Dermis blood vessel endothelial cell (primary cell): Measurements from ENCODE around the gene PARD3B. TPM values are rescaled to one million over a fixed set of nuclear protein-coding genes. Genes with fewer than 3 reads are reported as not detected.

Source experiments
- DNase-seq: peaks from one replicate; pipeline ENCODE4 v3.0.0; 2010
- total RNA-seq: library from RNA; depleted of rRNA; stranded (reverse); fragments of >200 nt; gene quantifications from 2 replicates; pipeline ENCODE4 v1.2.3, GENCODE V29; 2014

Gene PARD3B
- total RNA-seq, 1 donor from 2014 or later = 13.3 TPM

DNA sequence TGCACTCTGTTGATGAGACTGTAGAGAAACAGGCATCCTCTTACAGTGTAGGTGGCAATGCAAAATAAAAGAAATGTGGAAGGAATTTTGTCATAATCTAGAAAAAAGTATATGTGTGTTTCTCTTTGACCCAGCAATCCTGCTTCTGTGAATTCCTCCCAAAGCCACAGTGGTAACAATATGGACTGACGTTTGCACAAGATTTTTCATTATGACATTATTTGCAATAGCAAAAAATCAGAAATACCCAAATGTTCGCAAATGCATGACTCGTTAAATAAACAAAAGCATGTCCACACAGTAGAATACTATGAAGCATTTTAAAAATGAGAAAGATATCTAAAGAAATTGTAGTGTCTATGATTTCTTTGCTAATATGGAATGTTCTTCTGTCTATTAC, 881.8 kb downstream of the PARD3B start:
- no peak for DNase-seq

GRCh38 chr2:205428811-205429210, 883.5 kb downstream of the PARD3B start:
- DNase-seq = no peak

- peak; percentile 93 for DNase-seq
Observed at GRCh38 chr2:205435970-205436369, 890.7 kb downstream of the PARD3B start.

DNA sequence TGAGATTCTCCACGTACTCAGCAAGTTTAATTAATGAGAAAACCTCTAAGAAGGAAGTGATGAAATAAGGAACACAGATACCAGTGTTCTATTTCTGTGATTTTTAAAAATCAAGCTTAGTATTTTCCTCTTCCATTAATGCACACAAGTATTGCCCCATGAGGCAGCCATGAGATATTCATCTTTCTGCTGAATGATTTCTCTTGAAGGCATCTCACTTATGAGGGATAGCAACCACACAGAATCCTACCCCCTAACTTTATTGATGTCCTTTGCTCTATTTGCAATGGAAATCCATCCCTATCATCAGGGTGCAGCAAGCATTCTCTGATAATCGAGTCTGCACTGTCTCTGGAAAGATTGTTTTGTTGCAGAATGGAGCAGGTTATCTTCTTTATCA, 893.0 kb downstream of the PARD3B start:
- DNase-seq = no peak

- DNase-seq = no peak
Observed at GRCh38 chr2:205439621-205440020, 894.3 kb downstream of the PARD3B start.

- no peak for DNase-seq
Observed at GRCh38 chr2:205441524-205441923, 896.2 kb downstream of the PARD3B start.

DNA sequence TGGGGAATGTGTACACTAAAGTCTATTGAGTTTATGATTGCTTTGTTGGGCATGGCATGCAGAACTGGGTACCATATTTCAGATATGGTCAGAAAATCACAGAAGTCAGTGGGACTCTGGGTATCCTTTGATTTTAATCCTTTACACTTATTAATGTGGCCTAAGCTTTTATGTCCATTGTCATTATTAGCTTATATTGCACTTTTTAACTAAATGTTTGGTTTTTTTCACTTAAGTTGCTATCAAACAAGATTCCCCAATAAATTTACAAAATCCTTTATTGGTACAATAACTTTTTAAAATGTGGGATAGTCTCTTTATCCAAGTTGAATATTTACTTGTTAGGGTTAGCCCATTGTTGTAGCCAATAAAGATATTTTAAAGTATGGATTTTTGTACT, 902.9 kb downstream of the PARD3B start:
- no peak for DNase-seq

DNA sequence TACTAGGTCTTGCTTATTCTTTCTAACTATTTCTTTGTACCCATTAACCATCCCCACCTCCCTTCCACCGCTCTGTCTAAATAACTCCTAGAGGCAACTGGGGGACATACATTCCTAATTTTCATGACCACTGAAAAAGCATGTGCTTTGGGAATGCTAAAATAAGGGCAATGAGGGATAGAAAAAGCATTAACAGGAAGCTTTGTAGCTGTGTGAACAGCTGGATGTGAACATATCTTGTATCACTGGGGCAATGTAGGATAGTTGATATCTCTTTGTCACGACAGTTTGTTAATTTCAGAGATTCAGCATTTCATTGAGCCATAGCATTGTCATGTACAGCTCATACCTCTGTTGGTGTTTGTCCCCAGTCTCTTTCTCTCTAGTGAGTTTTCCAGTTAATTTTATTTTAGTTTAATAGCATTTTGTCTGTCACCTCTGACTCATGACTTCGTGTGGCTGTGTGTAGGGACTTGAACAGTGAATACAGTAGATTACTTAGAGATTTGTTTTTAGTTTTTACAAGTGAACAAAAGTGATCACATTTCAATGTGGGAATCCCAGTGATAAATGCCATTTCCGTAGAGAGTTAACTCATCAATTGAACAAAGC, 906.7 kb downstream of the PARD3B start:
- DNase-seq = no peak

DNA sequence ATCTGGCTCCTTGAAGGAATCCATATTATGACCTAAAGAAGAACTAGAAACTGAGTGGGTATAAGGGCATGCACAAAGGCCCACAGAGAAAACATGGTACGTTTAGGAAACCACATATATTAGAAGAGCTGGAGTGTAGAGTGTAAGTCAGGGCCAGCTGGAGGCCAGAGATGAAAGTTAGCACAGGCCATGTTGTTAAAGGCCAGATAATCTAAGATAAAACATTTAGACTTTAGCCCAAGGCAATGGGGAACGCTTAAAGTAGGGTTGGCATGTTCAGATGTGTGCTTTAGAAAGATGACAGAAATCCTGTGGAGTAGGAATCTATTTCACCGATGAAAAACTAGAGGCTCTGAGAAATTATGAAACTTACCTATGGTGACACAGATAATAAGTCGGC, 907.9 kb downstream of the PARD3B start:
- no peak for DNase-seq

- DNase-seq = no peak
Observed at GRCh38 chr2:205456682-205457081, 911.4 kb downstream of the PARD3B start.

- no peak for DNase-seq
Observed at GRCh38 chr2:205460217-205460616, 914.9 kb downstream of the PARD3B start.

GRCh38 chr2:205461169-205461568, 915.9 kb downstream of the PARD3B start:
- no peak for DNase-seq

GRCh38 chr2:205461678-205462665, 916.7 kb downstream of the PARD3B start:
- DNase-seq = no peak

DNA sequence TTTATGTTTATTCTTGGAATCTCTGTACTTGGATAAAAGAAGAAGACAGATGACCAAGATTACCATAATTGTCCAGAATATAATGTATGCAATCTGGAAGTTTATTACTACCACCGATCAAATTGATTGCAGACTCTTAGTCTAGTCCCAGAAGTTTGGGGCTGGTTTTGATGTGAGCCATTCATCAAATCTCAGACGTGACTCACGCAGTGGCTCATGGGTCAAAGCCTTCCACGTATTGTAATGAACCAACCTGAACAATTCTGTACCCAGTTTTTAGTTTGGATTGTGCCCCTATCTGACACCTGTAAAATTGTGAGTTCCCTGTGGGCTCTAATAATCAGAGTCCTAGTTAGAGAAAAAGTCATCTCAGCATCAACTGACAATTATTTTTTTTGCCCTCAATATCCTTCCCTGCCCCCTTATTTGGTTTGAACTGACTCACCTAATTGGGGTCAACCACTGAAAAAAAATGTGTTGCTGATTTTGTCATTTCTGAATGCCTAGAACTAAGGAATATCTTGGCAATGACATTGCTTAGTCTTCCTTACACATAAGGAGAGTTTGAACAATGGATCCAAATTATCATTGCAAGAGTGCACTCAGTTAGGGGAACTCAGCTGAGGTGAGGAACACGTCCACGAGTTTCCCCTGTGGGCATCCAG, 917.5 kb downstream of the PARD3B start:
- no peak for DNase-seq

GRCh38 chr2:205463466-205464025, 918.3 kb downstream of the PARD3B start:
- DNase-seq = no peak

- DNase-seq = no peak
Observed at GRCh38 chr2:205464681-205465080, 919.4 kb downstream of the PARD3B start.

DNA sequence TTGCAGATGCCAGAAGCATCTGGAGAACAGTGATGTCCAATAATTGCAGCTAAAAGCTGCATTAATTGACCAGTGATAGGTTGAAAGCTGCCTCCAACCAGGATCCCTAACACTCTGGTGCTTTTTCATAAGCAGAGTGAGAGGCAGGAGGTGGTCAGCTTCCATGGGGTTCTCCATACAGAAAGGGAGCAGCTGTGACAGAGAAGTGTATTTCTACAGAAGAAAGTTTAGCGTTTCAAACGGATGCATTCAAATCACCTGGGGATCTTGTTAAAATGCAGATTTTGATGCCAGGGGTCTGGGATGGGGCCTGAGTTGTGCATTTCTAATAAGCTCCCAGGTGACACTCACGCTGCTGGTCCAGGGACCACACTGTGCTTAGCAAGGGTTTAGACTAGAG, 920.5 kb downstream of the PARD3B start:
- no peak for DNase-seq

DNA sequence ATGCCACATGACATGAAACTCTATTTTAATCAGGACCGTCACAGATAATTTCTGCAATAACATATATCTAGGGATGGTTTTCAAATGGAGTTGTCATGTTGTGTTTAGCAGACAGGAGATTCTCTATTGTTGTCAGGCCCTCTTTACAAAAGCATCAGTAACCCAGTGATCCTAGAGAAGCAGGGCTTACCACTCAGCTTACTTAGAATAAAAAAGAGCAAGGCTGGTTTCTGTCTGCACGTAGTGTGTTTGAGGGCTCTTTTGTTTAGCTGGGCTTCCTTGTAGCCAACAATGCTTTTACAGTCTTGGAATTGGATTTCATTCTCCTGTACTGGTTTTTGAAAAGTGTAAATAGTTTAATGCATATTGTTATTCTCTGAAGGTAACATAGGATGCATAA, 926.5 kb downstream of the PARD3B start:
- no peak for DNase-seq

- DNase-seq = no peak
Observed at GRCh38 chr2:205473791-205474190, 928.5 kb downstream of the PARD3B start.

DNA sequence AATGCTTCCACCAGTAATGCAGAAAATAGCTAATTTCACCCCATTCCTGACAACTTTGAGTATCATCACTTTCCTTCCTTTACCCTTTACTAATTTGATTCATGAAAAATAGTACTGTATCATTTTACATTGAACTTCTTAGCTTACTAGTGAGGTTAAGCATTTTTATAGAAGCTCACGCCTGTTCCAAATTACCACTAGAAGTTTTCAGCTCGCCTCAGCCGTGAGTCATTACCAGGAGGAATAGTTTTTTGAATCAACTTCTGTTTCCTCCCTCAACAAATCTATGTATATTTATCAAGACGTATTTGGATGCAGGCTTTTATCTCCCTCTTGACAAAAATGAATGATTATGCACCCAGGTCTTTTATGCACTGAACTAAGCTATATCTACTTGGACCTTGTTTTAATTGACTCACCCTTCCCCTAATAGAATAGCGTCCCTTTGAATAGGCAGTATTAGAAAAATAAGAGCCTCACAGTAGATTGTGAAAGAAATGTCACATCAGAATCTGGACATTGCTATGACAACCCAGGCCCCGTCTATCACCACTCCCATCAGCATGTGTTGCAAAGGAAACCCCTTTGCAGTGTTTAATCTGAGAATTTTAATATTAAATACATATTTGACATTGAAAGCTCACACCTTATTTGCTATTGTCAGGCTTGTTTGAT, 929.6 kb downstream of the PARD3B start:
- DNase-seq = peak; percentile 3

DNA sequence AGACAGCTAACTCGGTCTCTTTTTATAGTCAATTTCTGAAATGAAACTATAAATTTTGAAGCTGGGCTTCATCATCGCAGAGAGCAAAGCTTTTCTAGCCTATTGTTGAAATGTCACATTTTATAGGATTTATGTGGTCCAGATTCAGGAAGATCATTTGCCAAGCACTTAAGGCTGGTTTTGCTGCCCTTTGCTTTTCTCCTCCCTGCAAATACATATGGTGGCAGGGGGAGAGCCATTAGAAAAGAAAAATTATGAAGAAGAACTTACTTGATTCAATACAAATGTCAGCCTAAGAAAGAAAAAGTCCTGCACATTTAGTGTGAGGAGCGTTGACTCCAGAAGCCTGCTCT, 930.1 kb downstream of the PARD3B start:
- no peak for DNase-seq

- DNase-seq = no peak
Observed at GRCh38 chr2:205477016-205477705, 931.9 kb downstream of the PARD3B start.
